GM19324 (cell line): ENCODE measurements around the gene OSBPL3.
"Not testable (repeated sequence)": the region's sequence is repeated elsewhere in the genome, so short reads cannot be mapped to it uniquely, and the experiment has no call there.

ENCODE experiments used
- ATAC-seq: cut with Tn5 transposase; IDR thresholded peaks from one replicate; pipeline ENCODE4 v1.9.1; 2021; ENCODE audit warnings: mild to moderate bottlenecking, moderate library complexity; ENCODE audit not compliant: unreplicated experiment, low FRiP score

OSBPL3 gene

GRCh38 chr7:24924375-24924774, 55.6 kb downstream of the OSBPL3 start:
- no peak for ATAC-seq

GRCh38 chr7:24923172-24923865, 56.7 kb downstream of the OSBPL3 start:
- no peak for ATAC-seq

GRCh38 chr7:24922099-24922773, 57.7 kb downstream of the OSBPL3 start:
- no peak for ATAC-seq

- no peak for ATAC-seq
Observed at GRCh38 chr7:24921362-24921679, 58.7 kb downstream of the OSBPL3 start.

GRCh38 chr7:24920451-24921361, 59.3 kb downstream of the OSBPL3 start:
- ATAC-seq: no peak

- peak; percentile 49 for ATAC-seq
Observed at GRCh38 chr7:24917510-24918239, 62.3 kb downstream of the OSBPL3 start.

- no peak for ATAC-seq
Observed at GRCh38 chr7:24916463-24917040, 63.4 kb downstream of the OSBPL3 start.

GRCh38 chr7:24914465-24914859, 65.5 kb downstream of the OSBPL3 start:
- no peak for ATAC-seq

GRCh38 chr7:24913801-24914464, 66.0 kb downstream of the OSBPL3 start:
- ATAC-seq: no peak

- no peak for ATAC-seq
Observed at GRCh38 chr7:24912874-24913514, 67.0 kb downstream of the OSBPL3 start.

- no peak for ATAC-seq
Observed at GRCh38 chr7:24912424-24912823, 67.6 kb downstream of the OSBPL3 start.

GRCh38 chr7:24911213-24911603, 68.8 kb downstream of the OSBPL3 start:
- peak; percentile 41 for ATAC-seq

- no peak for ATAC-seq
Observed at GRCh38 chr7:24910551-24911212, 69.3 kb downstream of the OSBPL3 start.

- ATAC-seq: no peak
Observed at GRCh38 chr7:24908727-24909126, 71.3 kb downstream of the OSBPL3 start.

- ATAC-seq: no peak
Observed at GRCh38 chr7:24908166-24908565, 71.8 kb downstream of the OSBPL3 start.

- ATAC-seq: peak; percentile 42
Observed at GRCh38 chr7:24907311-24907886, 72.6 kb downstream of the OSBPL3 start.

- ATAC-seq: no peak
Observed at GRCh38 chr7:24905996-24906770, 73.8 kb downstream of the OSBPL3 start.

GRCh38 chr7:24903992-24904391, 76.0 kb downstream of the OSBPL3 start:
- ATAC-seq: not testable (repeated sequence)
